Esophagus muscularis mucosa (tissue), 4 donors: ENCODE measurements around the gene CBR3. TPM values are rescaled to one million over a fixed set of nuclear protein-coding genes. Genes with fewer than 3 reads are reported as not detected.

Experiments
- DNase-seq: peaks from one replicate; pipeline ENCODE4 v3.0.0-alpha.2; 2017; ENCODE audit errors: extremely low spot score
- H3K27ac ChIP-seq, 4 donors: fragments of 200-600 bp; sonication (generic); replicated peaks in 1 of 4; 1 replicate in 3 of 4; 2 replicates in 1 of 4; pipeline ENCODE4 v1.5.1; 2016 to 2019; ENCODE audit warnings: mild to moderate bottlenecking in 1 of 4
- H3K27me3 ChIP-seq, 4 donors: fragments of 200-600 bp; sonication (generic); one replicate each; pipeline versions ENCODE4 v1.5.1 to v1.6.0; 2016 to 2019
- H3K36me3 ChIP-seq, 4 donors: fragments of 200-600 bp; sonication (generic); one replicate each; pipeline ENCODE4 v1.5.1; 2016 to 2019
- H3K4me1 ChIP-seq, 4 donors: fragments of 200-600 bp; sonication (generic); one replicate each; pipeline ENCODE4 v1.5.1; 2016 to 2019
- H3K4me3 ChIP-seq, 4 donors: fragments of 200-600 bp; sonication (generic); 1 replicate in 2 of 4; 2 replicates in 2 of 4; pipeline ENCODE4 v1.5.1; 2016 to 2019; ENCODE audit warnings: mild to moderate bottlenecking in 4 of 4, moderate library complexity in 1 of 4
- H3K9me3 ChIP-seq, 4 donors: fragments of 200-600 bp; sonication (generic); 1 replicate in 3 of 4; 2 replicates in 1 of 4; pipeline ENCODE4 v1.5.1; 2016 to 2019
- CTCF ChIP-seq, 3 experiments: fragments of 200-600 bp in 2 of 3; fragments of 450-650 bp in 1 of 3; sonication (generic) in 2 of 3; IDR thresholded peaks; one replicate each; pipeline ENCODE4 v1.5.1; 2017 to 2019; ENCODE audit warnings: antibody characterized with exemption in 3 of 3, mild to moderate bottlenecking in 2 of 3, moderate library complexity in 1 of 3
- EP300 ChIP-seq: sonication (generic); formaldehyde crosslinking; IDR thresholded peaks from one replicate; pipeline ENCODE4 v1.6.1; 2017; ENCODE audit warnings: antibody characterized with exemption
- POLR2A ChIP-seq: fragments of 450-650 bp; IDR thresholded peaks from one replicate; pipeline ENCODE4 v1.6.1; 2017; ENCODE audit warnings: antibody characterized with exemption, moderate library complexity, mild to moderate bottlenecking, low read depth
- POLR2AphosphoS5 ChIP-seq, 2 donors: sonication (generic); formaldehyde crosslinking; IDR thresholded peaks; one replicate each; pipeline ENCODE4 v1.6.1; 2017; ENCODE audit warnings: antibody characterized with exemption in 2 of 2
- WGBS: methylation state at CpG from one replicate; pipeline ENCODE4 v1.1.5; 2018; 5-methylcytosine and 5-hydroxymethylcytosine counted together
- intact Hi-C: fragments of 100-400 bp; cut with DNase I; formaldehyde crosslinking; loops from one replicate; pipeline ENCODE4 v1.15.1; 2023
- total RNA-seq, 4 donors: library from RNA; depleted of rRNA; stranded (reverse); fragments of >200 nt; gene quantifications; one replicate each; pipeline versions ENCODE4 v1.1.0 to v1.2.1, GENCODE V29; 2016

The CBR3 gene
- 10 to 100 TPM; 11.4 to 18.5 (median 14.0) TPM for total RNA-seq

DNA sequence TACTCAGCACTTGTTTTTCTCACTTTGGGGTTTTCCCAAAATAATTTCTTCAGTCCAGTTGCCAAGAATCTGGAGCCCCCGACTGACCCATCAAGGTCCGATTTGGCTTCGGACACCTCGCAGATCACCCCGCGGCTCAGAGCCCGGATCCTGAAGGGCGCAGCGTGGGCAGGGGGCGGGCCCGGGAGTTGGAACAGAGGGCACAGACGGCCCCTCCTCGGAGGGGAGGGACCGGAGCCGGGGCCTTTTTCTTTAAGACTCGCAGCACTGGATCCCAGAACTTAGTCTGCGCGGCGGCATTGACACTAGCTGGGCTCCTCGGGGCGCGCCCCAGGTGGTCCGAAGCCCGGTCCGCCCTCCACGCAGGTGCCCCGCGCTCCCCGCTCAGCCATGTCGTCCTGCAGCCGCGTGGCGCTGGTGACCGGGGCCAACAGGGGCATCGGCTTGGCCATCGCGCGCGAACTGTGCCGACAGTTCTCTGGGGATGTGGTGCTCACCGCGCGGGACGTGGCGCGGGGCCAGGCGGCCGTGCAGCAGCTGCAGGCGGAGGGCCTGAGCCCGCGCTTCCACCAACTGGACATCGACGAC lies at the start of gene CBR3:
CBR3 (plus strand) TSS at position 277 of the 588 bp plus-strand sequence; CDS start at position 391, 114 bp downstream.
- Histone ChIP-seq H3K27me3 (no peaks in the 10 kb centered on the region), H3K9me3 (no peaks in the 10 kb centered on the region), H3K27ac (peak within 1 kb of the TSS; percentile 90 to 96 (median 92)), H3K4me1 (peaks cover 24 to 36% (median 33%) of the 10 kb centered on the region in 4 donors), H3K36me3 (peaks cover 0 to 12% (median 2%) of the 10 kb centered on the region in 4 donors), H3K4me3 (peak within 1 kb of the TSS; percentile 72 to 84 (median 81))
- no peak for TF ChIP-seq POLR2A
- peak in 1 of 2 donors; percentile 15 for TF ChIP-seq POLR2AphosphoS5 (IDR thresholded peaks at IDR 0.05)
- 0% methylated on average over 9 of the region's 53 CpGs for WGBS
- DNase-seq = no peak
- intact Hi-C loops = loop anchor here (5.0 kb wide), 1 partner anchor 187 kb away; the partner anchor contains the start of gene MORC3

- intact Hi-C loops = no loop called here
- WGBS = 71% methylated on average over 6 of the region's 6 CpGs
Measured at GRCh38 chr21:36087362-36088138, 47.3 kb upstream of the CBR3 start.

GRCh38 chr21:36089946-36090345 lies 44.9 kb upstream of the CBR3 start:
- Histone ChIP-seq H3K9me3 (no peaks in the 10 kb centered on the region), H3K36me3 (no peaks in the 10 kb centered on the region), H3K27ac (no peak overlapping the region), H3K4me1 (no peaks in the 10 kb centered on the region), H3K4me3 (no peak overlapping the region), H3K27me3 (peaks cover 0 to 10% (median 0%) of the 10 kb centered on the region in 4 donors)
- TF ChIP-seq CTCF (IDR thresholded peaks at IDR 0.05) (no peak), EP300 (no peak), POLR2AphosphoS5 (IDR thresholded peaks at IDR 0.05) (no peak), POLR2A (no peak)
- DNase-seq = no peak
- 99% methylated on average over 3 of the region's 3 CpGs for WGBS
- intact Hi-C loops = no loop called here

More at GRCh38 chr21:36087362-36088138, 47.3 kb upstream of the CBR3 start:
- no peak for TF ChIP-seq EP300
- TF ChIP-seq CTCF (IDR thresholded peaks at IDR 0.05) = no peak
- TF ChIP-seq POLR2A = no peak
- TF ChIP-seq POLR2AphosphoS5 (IDR thresholded peaks at IDR 0.05) = no peak
- no peak for DNase-seq
- no peaks in the 10 kb centered on the region for H3K9me3 ChIP-seq
- H3K4me1 ChIP-seq = no peaks in the 10 kb centered on the region
- H3K4me3 ChIP-seq = no peak overlapping the region
- no peaks in the 10 kb centered on the region for H3K36me3 ChIP-seq
- H3K27ac ChIP-seq = no peak overlapping the region
- H3K27me3 ChIP-seq = no peaks in the 10 kb centered on the region

- Histone ChIP-seq H3K27ac (no peak overlapping the region), H3K36me3 (no peaks in the 10 kb centered on the region), H3K9me3 (no peaks in the 10 kb centered on the region), H3K27me3 (peaks cover 0 to 15% (median 0%) of the 10 kb centered on the region in 4 donors), H3K4me3 (no peak overlapping the region), H3K4me1 (no peaks in the 10 kb centered on the region)
- no peak for DNase-seq
- TF ChIP-seq EP300 = no peak
- TF ChIP-seq POLR2AphosphoS5 (IDR thresholded peaks at IDR 0.05) = no peak
- TF ChIP-seq POLR2A = no peak
- no peak for TF ChIP-seq CTCF (IDR thresholded peaks at IDR 0.05)
- intact Hi-C loops = no loop called here
Measured at GRCh38 chr21:36092681-36093080, 42.2 kb upstream of the CBR3 start.

- no peaks in the 10 kb centered on the region for H3K36me3 ChIP-seq
- H3K27ac ChIP-seq = no peak overlapping the region
- H3K4me1 ChIP-seq = no peaks in the 10 kb centered on the region
- intact Hi-C loops = no loop called here
- H3K4me3 ChIP-seq = no peak overlapping the region
- DNase-seq = no peak
- TF ChIP-seq POLR2AphosphoS5 (IDR thresholded peaks at IDR 0.05) (no peak), POLR2A (no peak), CTCF (IDR thresholded peaks at IDR 0.05) (no peak), EP300 (no peak)
- H3K27me3 ChIP-seq = peaks cover 0 to 17% (median 0%) of the 10 kb centered on the region in 4 donors
- no peaks in the 10 kb centered on the region for H3K9me3 ChIP-seq
- WGBS = 92% methylated on average over 1 of the region's 1 CpG
Measured at GRCh38 chr21:36093512-36093911, 41.4 kb upstream of the CBR3 start.
